Suprapubic skin (tissue), 4 donors: ENCODE measurements around the gene KRT36.

Experiments used
- CTCF ChIP-seq, 2 donors: fragments of 200-600 bp in 1 of 2; fragments of 450-650 bp in 1 of 2; sonication (generic) in 1 of 2; IDR thresholded peaks; one replicate each; pipeline ENCODE4 v1.5.1; 2016 to 2019; ENCODE audit warnings: antibody characterized with exemption in 2 of 2, mild to moderate bottlenecking in 1 of 2, moderate library complexity in 1 of 2
- EP300 ChIP-seq: sonication (generic); formaldehyde crosslinking; IDR thresholded peaks from one replicate; pipeline ENCODE4 v1.6.1; 2017; ENCODE audit warnings: antibody characterized with exemption
- POLR2A ChIP-seq, 2 donors: fragments of 450-650 bp; IDR thresholded peaks; one replicate each; pipeline ENCODE4 v1.6.1; 2017; ENCODE audit warnings: antibody characterized with exemption in 2 of 2, mild to moderate bottlenecking in 2 of 2, moderate library complexity in 2 of 2
- POLR2AphosphoS5 ChIP-seq, 3 donors: sonication (generic); formaldehyde crosslinking; IDR thresholded peaks; one replicate each; pipeline ENCODE4 v1.6.1; 2017; ENCODE audit warnings: antibody characterized with exemption in 3 of 3

DNA sequence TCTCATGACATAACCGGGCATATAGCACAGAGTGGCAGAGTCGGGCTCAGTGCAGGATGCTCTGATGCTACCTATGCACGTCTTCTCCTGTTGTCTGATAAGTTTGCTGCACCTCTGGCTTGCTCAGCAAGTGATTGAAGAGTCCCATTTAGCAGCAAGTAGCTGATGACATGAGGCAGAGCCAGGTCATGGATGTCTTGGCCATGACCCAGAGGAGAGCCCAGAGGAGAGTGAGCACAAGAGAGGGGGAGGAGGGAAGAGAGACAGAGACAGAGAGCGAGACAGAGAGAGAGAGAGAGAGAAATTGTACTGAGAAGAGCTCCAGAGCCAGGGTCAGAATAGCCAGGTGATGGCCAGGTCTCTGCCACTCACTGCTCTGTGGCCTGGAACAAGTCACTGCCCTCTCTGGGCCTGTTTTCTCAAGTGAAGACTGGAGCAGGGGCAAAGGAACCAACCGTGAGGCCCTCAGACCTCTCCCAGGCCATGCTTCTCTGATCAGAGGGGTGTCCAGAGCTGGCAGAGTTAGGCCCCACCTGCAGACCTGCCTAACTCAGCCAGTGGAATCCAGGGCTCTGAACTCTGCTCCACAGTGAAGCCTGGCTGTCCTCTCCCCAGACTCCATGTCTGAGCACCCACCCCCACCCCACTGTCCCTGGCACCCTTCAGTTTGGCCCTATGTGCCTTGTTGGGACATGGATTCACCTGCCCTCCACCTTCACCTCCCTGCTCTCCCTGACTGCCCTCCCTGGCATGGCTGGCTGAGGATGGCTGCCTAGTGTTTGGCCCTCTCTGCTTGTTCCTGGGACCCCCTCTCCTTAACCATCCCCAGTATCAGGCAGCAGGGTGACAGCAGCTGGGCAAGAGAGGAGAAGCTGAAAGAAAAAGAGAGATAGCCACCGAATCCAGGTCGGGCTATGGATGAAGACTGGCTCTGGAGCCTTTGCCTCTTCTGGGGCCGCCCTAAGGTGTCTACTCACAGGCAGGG lies 4.5 kb downstream of the KRT36 start:
- TF ChIP-seq CTCF (IDR thresholded peaks at IDR 0.05) (no peak), POLR2AphosphoS5 (IDR thresholded peaks at IDR 0.05) (no peak), POLR2A (IDR thresholded peaks at IDR 0.05) (no peak), EP300 (no peak)
